PC-9 (cell line): Measurements from ENCODE around the gene DNAH6. TPM values are rescaled to one million over a fixed set of nuclear protein-coding genes. Genes with fewer than 3 reads are reported as not detected.
"Not testable (repeated sequence)": the region's sequence is repeated elsewhere in the genome, so short reads cannot be mapped to it uniquely, and the experiment has no call there.

Source experiments
- BruUV-seq: library from RNA; stranded (reverse); fragments of 400-500 nt; replicated peaks from 2 replicates; lab custom pipeline; 2021; lab: Mats Ljungman, UMichigan
- CTCF ChIA-PET: fragments of 300-600 bp; sonication (Branson Sonifier 250); formaldehyde crosslinking; loops from one replicate; lab custom pipeline; 2022; ENCODE audit warnings: antibody characterized with exemption; lab: Charles Lee
- POLR2A ChIA-PET: fragments of 300-600 bp; sonication (Branson Sonifier 250); formaldehyde crosslinking; loops from one replicate; lab custom pipeline; 2022; ENCODE audit warnings: antibody characterized with exemption; ENCODE audit not compliant: unreplicated experiment; lab: Charles Lee
- DNase-seq, 2 experiments: peaks; one replicate each; pipeline versions ENCODE4 v3.0.0 to v3.0.0-alpha.2; 2015 to 2022; ENCODE audit warnings: mixed read lengths in 1 of 2
- H2AFZ ChIP-seq: fragments of 200-600 bp; sonication (generic); 2 replicates; pipeline ENCODE4 v1.8.1; 2017; ENCODE audit warnings: antibody characterized with exemption
- H3F3A ChIP-seq: fragments of 200-600 bp; sonication (generic); 2 replicates; pipeline ENCODE4 v1.8.1; 2017; ENCODE audit warnings: antibody characterized with exemption, mild to moderate bottlenecking, low read depth; ENCODE audit not compliant: insufficient read depth
- H3K27ac ChIP-seq: fragments of 200-600 bp; sonication (generic); 2 replicates; pipeline ENCODE4 v1.6.1; 2016; ENCODE audit warnings: mixed run types
- H3K27me3 ChIP-seq: fragments of 200-600 bp; sonication (generic); 2 replicates; pipeline ENCODE4 v1.6.1; 2016; ENCODE audit warnings: low read depth, mixed run types; ENCODE audit not compliant: insufficient read depth
- H3K36me3 ChIP-seq: fragments of 200-600 bp; sonication (generic); 2 replicates; pipeline ENCODE4 v1.6.1; 2016; ENCODE audit warnings: low read depth, mixed run types
- H3K4me1 ChIP-seq: fragments of 200-600 bp; sonication (generic); replicated peaks from 2 replicates; pipeline ENCODE4 v1.6.1; 2016; ENCODE audit warnings: mixed run types; ENCODE audit not compliant: insufficient read depth
- H3K4me2 ChIP-seq: fragments of 200-600 bp; sonication (generic); 2 replicates; pipeline ENCODE4 v1.6.1; 2017; ENCODE audit warnings: mixed run types
- H3K4me3 ChIP-seq: fragments of 200-600 bp; sonication (generic); 2 replicates; pipeline ENCODE4 v1.6.1; 2016; ENCODE audit warnings: mixed run types
- H3K79me2 ChIP-seq: fragments of 200-600 bp; sonication (generic); 2 replicates; pipeline ENCODE4 v1.6.1; 2017; ENCODE audit warnings: low read depth, mixed run types
- H3K9me2 ChIP-seq: fragments of 200-600 bp; sonication (generic); 2 replicates; pipeline ENCODE4 v1.8.1; 2017; ENCODE audit warnings: mild to moderate bottlenecking; ENCODE audit not compliant: insufficient read depth
- H3K9me3 ChIP-seq: fragments of 200-600 bp; sonication (generic); 2 replicates; pipeline ENCODE4 v1.8.1; 2016; ENCODE audit warnings: low read depth; ENCODE audit not compliant: insufficient read depth
- H4K20me1 ChIP-seq: fragments of 200-600 bp; sonication (generic); 2 replicates; pipeline ENCODE4 v1.8.1; 2017; ENCODE audit not compliant: insufficient read depth
- CTCF ChIP-seq: fragments of 200-600 bp; sonication (generic); conservative IDR thresholded peaks from 2 replicates; pipeline ENCODE4 v1.6.1; 2017; ENCODE audit warnings: mixed run types, antibody characterized with exemption, mild to moderate bottlenecking, moderate library complexity
- EZH2 ChIP-seq: fragments of 200-600 bp; sonication (generic); IDR thresholded peaks from 2 replicates; pipeline ENCODE4 v1.8.0; 2017; ENCODE audit warnings: antibody characterized with exemption, low read depth
- intact Hi-C: fragments of 100-400 bp; cut with micrococcal nuclease; formaldehyde crosslinking; loops from one replicate; pipeline ENCODE4 v1.10.0; 2022; ENCODE audit not compliant: unreplicated experiment
- total RNA-seq: library from RNA; stranded (reverse); gene quantifications from 2 replicates; pipeline ENCODE4 v1.2.3, GENCODE V29; 2021

DNAH6 gene
- total RNA-seq, 1 experiment from 2014 or later, result not detected

- no peaks in the 10 kb centered on the region for H3K9me3 ChIP-seq
- TF ChIP-seq EZH2 (no peak), CTCF (no peak)
- H2AFZ ChIP-seq, result no peak overlapping the region
- BruUV-seq, result no TSS peak
- H3K27ac ChIP-seq, result no peak overlapping the region
- no peak overlapping the region for H3K4me2 ChIP-seq
- POLR2A ChIA-PET, result no interaction called here
- peaks cover 3% of the 10 kb centered on the region; the same call in 1 of the 2 replicates for H3K27me3 ChIP-seq
- H4K20me1 ChIP-seq, result no peaks in the 10 kb centered on the region
- no peaks in the 10 kb centered on the region for H3K4me1 ChIP-seq
- no peaks in the 10 kb centered on the region for H3K36me3 ChIP-seq
- no peaks in the 10 kb centered on the region for H3K9me2 ChIP-seq
- intact Hi-C loops, result no loop called here
- no peaks in the 10 kb centered on the region for H3F3A ChIP-seq
- H3K79me2 ChIP-seq, result no peaks in the 10 kb centered on the region
- H3K4me3 ChIP-seq, result no peak overlapping the region
- DNase-seq, result no peak
- CTCF ChIA-PET, result no interaction called here
Measured at GRCh38 chr2:84771251-84771650, 255.0 kb downstream of the DNAH6 start.

GRCh38 chr2:84773562-84773961 lies 257.3 kb downstream of the DNAH6 start:
- H3K4me2 ChIP-seq, BruUV-seq, intact Hi-C loops, H4K20me1 ChIP-seq, H3K36me3 ChIP-seq, DNase-seq, H3F3A ChIP-seq, H3K79me2 ChIP-seq, H3K4me3 ChIP-seq, H3K9me2 ChIP-seq, CTCF ChIA-PET, H3K9me3 ChIP-seq, H2AFZ ChIP-seq, POLR2A ChIA-PET, H3K27ac ChIP-seq, H3K4me1 ChIP-seq: not testable (repeated sequence)
- H3K27me3 ChIP-seq, result peaks cover 11% of the 10 kb centered on the region; the same call in 1 of the 2 replicates

GRCh38 chr2:84776011-84776410 lies 259.7 kb downstream of the DNAH6 start:
- Histone ChIP-seq H3K4me1 (no peaks in the 10 kb centered on the region), H3K4me2 (no peak overlapping the region), H3K27me3 (peaks cover 21% of the 10 kb centered on the region; the same call in 1 of the 2 replicates), H3K4me3 (no peak overlapping the region), H3K79me2 (no peaks in the 10 kb centered on the region), H4K20me1 (no peaks in the 10 kb centered on the region), H3K9me3 (no peaks in the 10 kb centered on the region), H2AFZ (no peak overlapping the region), H3K9me2 (no peaks in the 10 kb centered on the region), H3F3A (no peaks in the 10 kb centered on the region), H3K27ac (no peak overlapping the region), H3K36me3 (no peaks in the 10 kb centered on the region)
- TF ChIP-seq EZH2 (no peak), CTCF (no peak)
- ChIA-PET CTCF (no interaction called here), POLR2A (no interaction called here)
- no peak for DNase-seq
- no TSS peak for BruUV-seq
- intact Hi-C loops, result no loop called here
